GM19025 (cell line): ENCODE results near the gene UVRAG.

Source experiments
- ATAC-seq: cut with Tn5 transposase; IDR thresholded peaks from one replicate; pipeline ENCODE4 v1.9.1; 2021; ENCODE audit warnings: mild to moderate bottlenecking, low read depth, moderate library complexity; ENCODE audit not compliant: unreplicated experiment

UVRAG gene

DNA sequence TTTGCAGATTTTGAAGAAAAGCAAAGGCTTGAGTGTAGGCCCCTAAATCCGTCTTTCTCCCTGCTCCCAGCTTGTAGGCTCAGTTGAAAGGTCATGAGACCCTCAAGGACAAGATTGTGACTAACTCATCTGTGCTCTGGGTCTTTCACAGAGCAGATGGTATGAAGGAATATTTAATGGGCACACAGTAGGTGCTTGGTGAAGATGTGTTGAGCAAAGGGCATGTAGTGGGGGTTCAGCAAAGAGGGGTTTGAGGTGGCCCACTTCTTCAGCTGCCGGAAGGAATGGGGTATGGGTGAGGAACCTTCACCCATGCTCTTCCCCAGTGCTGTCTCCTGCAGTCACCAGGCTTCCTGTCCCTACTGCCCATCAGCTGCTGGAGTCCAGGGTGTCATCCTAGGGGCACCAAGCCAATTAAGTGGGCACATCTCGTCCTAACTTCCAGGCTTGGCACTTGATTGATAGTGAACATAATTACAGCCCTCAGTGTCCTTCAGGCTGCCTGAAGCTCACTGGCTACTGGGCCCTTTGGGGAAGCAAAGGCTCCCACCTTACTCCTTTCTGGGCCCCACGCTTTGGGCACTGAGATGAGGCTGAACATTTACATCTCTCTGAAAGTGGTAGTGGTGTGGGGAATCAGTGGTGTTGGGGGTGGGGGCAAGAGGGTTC is 31.5 kb upstream of the UVRAG start:
- no peak for ATAC-seq

DNA sequence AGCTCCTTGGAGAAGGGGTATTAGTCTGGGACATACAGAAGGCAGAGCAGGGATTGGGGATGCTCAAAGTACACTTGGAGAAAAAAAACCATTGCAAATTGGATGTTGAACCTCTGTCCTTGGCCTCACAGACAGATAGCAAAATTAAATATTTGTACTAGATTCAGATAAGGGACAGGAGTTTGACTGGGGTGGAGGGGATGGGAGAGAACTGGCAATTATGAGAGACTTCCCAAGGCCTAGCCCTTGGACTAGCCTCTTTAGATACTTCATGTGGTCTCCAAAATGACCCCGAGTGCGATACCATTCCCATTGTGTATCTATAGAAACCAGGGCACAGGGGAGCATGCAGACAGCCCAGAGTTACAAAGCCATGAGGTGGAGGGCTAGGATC is 30.9 kb upstream of the UVRAG start:
- no peak for ATAC-seq

DNA sequence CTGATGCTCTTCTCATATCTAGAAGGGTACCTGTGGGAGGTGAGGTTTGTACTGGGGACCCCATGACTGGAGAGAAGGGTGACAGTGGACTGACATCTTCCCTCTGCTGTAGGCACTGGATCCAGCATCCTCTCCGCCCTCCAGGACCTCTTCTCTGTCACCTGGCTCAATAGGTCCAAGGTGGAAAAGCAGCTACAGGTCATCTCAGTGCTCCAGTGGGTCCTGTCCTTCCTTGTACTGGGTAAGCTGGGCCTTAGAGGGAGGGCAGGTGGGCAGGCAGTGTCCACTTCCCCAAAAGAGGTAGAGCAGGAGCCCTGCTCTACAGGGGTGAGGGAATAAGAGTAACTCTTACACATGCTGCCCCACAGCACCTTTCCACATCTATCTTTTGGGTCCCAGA is 30.5 kb upstream of the UVRAG start:
- no peak for ATAC-seq

DNA sequence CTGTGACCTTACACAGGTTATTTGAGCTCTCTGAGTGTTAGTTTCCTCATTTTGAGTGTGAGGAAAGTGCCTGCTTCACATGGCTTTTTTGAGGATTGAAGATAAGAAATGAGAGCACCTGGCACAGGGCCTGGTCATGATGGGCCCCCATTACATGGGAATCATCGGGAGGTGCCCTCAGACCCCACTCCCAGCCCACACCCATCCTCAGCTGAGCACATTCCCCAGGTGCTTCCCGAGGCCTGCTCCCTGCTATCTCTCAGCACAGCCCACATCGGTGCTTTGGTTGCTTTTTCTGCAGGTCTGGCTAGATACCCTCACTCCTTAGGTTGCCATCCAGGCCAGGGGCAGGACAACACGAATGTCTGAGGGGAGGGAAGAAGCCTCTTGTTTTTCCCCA is 29.8 kb upstream of the UVRAG start:
- ATAC-seq = no peak

GRCh38 chr11:75786101-75786736 is 28.8 kb upstream of the UVRAG start:
- ATAC-seq = peak; percentile 83

- ATAC-seq = no peak
These were observed 25.5 kb upstream of the UVRAG start for GRCh38 chr11:75789521-75789920.

DNA sequence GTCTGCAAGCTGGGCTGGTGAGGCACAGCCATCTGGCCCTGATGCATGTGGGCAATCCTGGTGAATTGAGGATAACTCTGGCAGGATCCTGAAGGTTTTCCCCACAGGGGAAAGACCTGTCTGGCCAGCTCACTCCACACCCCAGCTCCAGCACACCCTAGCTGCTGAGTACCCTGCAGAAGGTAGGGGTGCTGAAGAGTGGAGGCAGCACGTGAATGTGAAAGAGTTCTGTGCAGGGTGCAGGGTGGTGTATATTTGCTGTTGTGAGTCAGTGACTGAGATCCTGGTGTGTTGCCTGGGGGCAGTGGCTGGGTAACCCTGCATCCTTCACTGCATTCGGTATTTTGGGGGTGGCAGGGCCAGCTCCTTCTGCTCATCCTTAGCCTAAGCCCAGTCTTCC is 24.0 kb upstream of the UVRAG start:
- ATAC-seq = no peak

DNA sequence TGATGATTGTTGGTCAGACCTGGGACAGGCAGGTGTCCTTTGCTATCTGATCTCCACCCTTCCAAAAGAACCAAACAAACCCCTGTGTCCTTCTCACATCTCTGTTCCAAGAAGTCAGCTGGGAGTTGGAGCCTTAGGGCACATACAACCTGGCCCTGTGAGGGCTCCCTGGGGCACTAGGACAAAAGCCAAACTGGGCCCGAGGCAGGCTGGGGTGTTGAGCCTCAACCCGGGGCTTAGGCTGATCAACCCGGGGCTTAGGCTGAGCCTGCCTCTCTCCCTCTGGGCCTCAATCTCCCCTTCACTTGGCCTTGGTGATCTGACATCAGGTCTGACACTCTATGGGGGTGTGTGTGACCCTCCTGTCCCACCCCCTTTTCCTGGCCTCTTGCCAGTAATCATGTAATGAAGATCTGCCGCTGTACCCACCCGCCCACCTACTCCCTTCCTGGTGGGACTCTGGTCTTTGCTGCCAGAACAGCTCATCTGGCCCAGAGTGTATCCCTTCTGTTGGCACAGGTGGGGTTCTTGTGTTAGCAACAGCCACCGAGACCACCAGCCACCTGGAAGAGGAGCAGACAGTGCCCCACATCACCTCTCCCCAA is 22.8 kb upstream of the UVRAG start:
- no peak for ATAC-seq

- ATAC-seq = no peak
These were observed 21.8 kb upstream of the UVRAG start for GRCh38 chr11:75792997-75793800.

GRCh38 chr11:75793966-75794365 is 21.0 kb upstream of the UVRAG start:
- no peak for ATAC-seq

DNA sequence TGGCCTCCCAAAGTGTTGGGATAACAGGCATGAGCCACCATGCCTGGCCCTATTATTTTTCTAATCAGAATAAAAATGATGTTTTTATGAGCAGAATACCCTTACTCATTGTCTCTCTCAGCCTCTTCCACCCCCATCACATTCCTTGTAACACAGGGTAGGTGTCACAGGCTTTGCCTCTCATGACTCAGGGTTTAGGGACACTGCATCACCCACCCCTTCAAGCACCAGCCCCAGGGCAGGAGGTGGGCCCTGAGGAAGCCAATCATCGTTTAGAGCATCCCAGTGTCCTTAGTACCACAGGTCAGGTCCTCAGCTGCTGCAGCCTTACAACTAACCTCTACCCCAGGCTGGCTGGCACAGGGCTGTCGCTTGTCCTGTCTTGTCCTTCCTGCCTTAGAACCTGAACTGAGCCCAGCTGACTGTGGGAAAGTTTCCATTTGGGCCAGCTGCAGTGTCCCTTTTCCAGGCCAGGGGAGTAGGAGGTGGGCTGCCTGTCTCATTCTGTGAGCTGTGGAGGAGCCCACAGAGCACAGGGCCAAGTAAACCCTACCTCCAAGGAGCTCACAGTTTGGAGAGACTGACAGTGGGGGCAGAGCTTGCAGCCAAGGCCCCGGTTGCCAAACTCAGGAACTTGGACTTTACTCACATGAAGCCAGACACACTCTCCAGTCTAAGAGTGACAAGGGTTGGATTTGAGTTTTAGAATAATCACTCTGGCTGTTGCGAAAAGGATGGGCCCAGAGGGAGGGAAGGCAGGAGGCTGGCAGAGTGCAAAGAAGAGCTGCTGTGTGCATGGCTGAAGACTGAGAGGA is 19.5 kb upstream of the UVRAG start:
- no peak for ATAC-seq

DNA sequence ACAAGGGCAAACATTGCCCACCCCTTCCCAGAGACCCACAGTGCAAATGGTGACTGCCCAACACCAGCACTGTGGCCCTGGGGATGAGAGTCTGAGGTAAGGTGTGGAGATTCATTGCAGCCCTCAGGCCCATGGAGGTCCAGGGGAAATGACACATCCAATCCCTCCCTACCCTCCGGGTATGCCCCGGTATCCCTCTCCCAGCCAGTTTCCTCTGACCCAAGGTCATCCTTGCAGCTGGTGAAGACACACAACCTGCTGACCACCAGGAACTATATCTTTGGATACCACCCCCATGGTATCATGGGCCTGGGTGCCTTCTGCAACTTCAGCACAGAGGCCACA is 18.9 kb upstream of the UVRAG start:
- no peak for ATAC-seq

DNA sequence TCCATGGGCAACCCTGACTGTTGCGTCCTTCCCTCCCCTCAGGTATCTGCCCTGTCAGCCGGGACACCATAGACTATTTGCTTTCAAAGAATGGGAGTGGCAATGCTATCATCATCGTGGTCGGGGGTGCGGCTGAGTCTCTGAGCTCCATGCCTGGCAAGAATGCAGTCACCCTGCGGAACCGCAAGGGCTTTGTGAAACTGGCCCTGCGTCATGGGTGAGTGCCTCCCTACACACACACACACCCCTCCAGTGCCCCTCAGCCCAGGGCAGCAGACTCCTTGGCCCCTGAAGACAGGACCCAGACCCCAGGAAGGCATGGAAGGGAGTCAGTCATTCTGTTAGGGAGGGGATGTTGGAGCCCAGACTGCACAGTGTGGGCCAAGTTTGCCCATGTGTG is 17.9 kb upstream of the UVRAG start:
- ATAC-seq = no peak

- no peak for ATAC-seq
These were observed 17.2 kb upstream of the UVRAG start for GRCh38 chr11:75797792-75798191.

DNA sequence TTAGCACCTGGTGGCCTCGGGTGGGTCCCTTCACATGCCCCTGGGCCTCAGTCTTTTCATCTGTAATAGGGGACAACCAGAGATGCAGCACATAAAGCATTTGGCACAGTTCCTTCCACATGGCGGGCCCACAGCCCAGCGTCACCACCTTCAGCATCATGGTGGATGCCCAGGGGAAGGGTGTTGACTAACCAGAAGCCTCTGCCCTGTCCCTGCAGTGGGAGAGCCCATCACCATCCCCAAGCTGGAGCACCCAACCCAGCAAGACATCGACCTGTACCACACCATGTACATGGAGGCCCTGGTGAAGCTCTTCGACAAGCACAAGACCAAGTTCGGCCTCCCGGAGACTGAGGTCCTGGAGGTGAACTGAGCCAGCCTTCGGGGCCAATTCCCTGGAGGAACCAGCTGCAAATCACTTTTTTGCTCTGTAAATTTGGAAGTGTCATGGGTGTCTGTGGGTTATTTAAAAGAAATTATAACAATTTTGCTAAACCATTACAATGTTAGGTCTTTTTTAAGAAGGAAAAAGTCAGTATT is 14.8 kb upstream of the UVRAG start:
- ATAC-seq = no peak

GRCh38 chr11:75800728-75801361 is 14.2 kb upstream of the UVRAG start:
- no peak for ATAC-seq

DNA sequence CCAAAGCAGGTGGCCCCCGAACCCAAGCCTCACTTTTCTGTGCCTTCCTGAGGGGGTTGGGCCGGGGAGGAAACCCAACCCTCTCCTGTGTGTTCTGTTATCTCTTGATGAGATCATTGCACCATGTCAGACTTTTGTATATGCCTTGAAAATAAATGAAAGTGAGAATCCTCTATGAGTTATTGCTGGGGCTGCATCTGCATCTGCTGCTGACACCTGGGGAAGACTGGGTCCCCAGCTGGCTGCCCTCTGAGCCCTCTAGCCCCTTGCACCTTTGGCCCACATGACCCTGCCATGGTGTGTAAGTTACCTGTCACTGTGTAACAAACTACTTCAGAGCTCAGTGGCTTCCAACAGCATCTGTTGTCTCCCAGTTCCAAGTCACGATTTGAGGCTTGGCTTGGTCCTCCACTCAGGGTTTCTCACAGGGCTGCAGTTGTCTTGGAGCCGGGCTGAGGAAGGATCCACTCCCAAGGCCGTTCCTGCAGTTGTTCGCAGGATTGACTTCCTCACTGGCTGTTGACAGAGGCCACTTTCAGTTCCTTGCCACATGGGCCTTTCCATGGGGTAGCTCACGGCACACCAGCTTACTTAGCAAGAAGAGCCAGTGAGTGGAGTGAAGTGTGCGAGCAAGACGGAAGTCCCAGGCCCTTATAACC is 13.5 kb upstream of the UVRAG start:
- no peak for ATAC-seq

DNA sequence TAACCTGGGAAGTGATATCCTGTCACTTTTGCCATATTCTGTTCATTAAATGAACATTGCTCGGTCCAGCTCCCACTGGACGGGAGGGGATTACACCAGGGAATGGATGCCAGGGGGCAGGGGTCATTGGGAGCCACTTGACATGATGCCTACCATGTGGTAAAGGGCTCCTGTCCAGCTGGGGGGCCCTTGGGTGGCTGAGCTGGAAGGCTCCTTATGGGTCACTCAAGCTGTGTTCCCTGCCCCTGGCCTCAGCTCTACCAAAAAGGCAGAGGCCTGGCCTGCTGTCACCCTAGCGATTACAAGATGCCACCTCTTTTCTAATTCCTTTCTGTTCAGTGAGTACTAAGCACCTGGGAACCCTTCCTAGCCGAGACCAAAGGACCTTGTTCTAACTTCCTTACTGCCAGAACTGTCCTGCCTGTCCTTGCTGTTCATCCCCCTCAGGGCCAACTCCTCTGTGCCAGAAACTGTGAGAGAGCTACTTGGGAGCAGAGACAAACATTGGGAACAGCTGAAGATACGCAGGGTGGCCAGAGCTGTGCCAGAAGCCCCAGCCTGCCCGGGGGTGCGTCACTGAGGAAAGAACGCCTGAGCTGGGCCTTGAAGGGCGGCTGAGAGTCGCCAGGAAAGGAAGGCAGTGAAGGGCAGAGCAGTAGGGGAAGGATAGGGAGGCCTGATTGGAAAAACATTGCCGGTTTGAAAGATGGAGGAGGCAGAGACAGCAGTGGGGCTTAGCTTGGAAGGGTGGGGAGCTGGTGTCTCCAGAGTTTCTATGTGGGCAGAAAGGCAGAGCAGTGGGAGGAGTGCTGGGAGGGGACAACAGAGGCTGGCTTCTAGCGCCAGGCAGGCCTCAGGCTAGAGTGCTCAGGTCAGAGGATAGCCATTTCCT is 12.7 kb upstream of the UVRAG start:
- no peak for ATAC-seq
